GM19395 (cell line): ENCODE results near the gene ARL15.

ENCODE experiments used
- ATAC-seq: cut with Tn5 transposase; IDR thresholded peaks from one replicate; pipeline ENCODE4 v1.9.1; 2021; ENCODE audit warnings: mild to moderate bottlenecking, moderate library complexity; ENCODE audit not compliant: unreplicated experiment

ARL15 gene

GRCh38 chr5:53917095-53917494 is 393.3 kb downstream of the ARL15 start:
- ATAC-seq = no peak

- no peak for ATAC-seq
Measured at GRCh38 chr5:53915120-53915519, 395.3 kb downstream of the ARL15 start.

GRCh38 chr5:53913941-53914340 is 396.4 kb downstream of the ARL15 start:
- ATAC-seq = no peak

- ATAC-seq = no peak
Measured at GRCh38 chr5:53908757-53909156, 401.6 kb downstream of the ARL15 start.

- no peak for ATAC-seq
Measured at GRCh38 chr5:53907827-53908226, 402.5 kb downstream of the ARL15 start.

GRCh38 chr5:53906736-53907135 is 403.6 kb downstream of the ARL15 start:
- ATAC-seq = no peak

- no peak for ATAC-seq
Measured at GRCh38 chr5:53902296-53902907, 408.0 kb downstream of the ARL15 start.

GRCh38 chr5:53900677-53901076 is 409.7 kb downstream of the ARL15 start:
- no peak for ATAC-seq

- no peak for ATAC-seq
Measured at GRCh38 chr5:53895091-53895683, 415.2 kb downstream of the ARL15 start.

GRCh38 chr5:53893626-53894025 is 416.7 kb downstream of the ARL15 start:
- no peak for ATAC-seq

- no peak for ATAC-seq
Measured at GRCh38 chr5:53892224-53892623, 418.1 kb downstream of the ARL15 start.

GRCh38 chr5:53891159-53891558 is 419.2 kb downstream of the ARL15 start:
- no peak for ATAC-seq

- no peak for ATAC-seq
Measured at GRCh38 chr5:53890490-53890889, 419.9 kb downstream of the ARL15 start.

GRCh38 chr5:53884844-53885243 is 425.5 kb downstream of the ARL15 start:
- no peak for ATAC-seq

- ATAC-seq = no peak
Measured at GRCh38 chr5:53884417-53884816, 426.0 kb downstream of the ARL15 start.

GRCh38 chr5:53882676-53883031 is 427.7 kb downstream of the ARL15 start:
- no peak for ATAC-seq

GRCh38 chr5:53882006-53882675 is 428.2 kb downstream of the ARL15 start:
- no peak for ATAC-seq

GRCh38 chr5:53879708-53880323 is 430.6 kb downstream of the ARL15 start:
- ATAC-seq = no peak

- no peak for ATAC-seq
Measured at GRCh38 chr5:53878015-53878414, 432.4 kb downstream of the ARL15 start.

- no peak for ATAC-seq
Measured at GRCh38 chr5:53877243-53877642, 433.1 kb downstream of the ARL15 start.

GRCh38 chr5:53874409-53874808 is 436.0 kb downstream of the ARL15 start:
- no peak for ATAC-seq

GRCh38 chr5:53873235-53873634 is 437.1 kb downstream of the ARL15 start:
- no peak for ATAC-seq
